Measurements from ENCODE around the gene CSMD2.

GRCh38 chr1:33931111-33931475 is 233.9 kb downstream of the CSMD2 start:
- TF ChIP-seq, protein P1, sequence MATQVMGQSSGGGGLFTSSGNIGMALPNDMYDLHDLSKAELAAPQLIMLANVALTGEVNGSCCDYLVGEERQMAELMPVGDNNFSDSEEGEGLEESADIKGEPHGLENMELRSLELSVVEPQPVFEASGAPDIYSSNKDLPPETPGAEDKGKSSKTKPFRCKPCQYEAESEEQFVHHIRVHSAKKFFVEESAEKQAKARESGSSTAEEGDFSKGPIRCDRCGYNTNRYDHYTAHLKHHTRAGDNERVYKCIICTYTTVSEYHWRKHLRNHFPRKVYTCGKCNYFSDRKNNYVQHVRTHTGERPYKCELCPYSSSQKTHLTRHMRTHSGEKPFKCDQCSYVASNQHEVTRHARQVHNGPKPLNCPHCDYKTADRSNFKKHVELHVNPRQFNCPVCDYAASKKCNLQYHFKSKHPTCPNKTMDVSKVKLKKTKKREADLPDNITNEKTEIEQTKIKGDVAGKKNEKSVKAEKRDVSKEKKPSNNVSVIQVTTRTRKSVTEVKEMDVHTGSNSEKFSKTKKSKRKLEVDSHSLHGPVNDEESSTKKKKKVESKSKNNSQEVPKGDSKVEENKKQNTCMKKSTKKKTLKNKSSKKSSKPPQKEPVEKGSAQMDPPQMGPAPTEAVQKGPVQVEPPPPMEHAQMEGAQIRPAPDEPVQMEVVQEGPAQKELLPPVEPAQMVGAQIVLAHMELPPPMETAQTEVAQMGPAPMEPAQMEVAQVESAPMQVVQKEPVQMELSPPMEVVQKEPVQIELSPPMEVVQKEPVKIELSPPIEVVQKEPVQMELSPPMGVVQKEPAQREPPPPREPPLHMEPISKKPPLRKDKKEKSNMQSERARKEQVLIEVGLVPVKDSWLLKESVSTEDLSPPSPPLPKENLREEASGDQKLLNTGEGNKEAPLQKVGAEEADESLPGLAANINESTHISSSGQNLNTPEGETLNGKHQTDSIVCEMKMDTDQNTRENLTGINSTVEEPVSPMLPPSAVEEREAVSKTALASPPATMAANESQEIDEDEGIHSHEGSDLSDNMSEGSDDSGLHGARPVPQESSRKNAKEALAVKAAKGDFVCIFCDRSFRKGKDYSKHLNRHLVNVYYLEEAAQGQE (IDR thresholded peaks at IDR 0.05; ENCODE audit: insufficient read depth in 1 of 2, low read depth in 2 of 2, low read length in 2 of 2) = no peak
- TF ChIP-seq TAF1 (IDR thresholded peaks at IDR 0.05; ENCODE audit: borderline replicate concordance, insufficient read depth, low read length) (no peak), POLR2AphosphoS5 (IDR thresholded peaks at IDR 0.05; ENCODE audit: low read depth, low read length) (no peak)

Data from PFSK-1 (cell line).